Bronchial epithelial cell (primary cell): ENCODE data around the gene PRM3. TPM values are rescaled to one million over a fixed set of nuclear protein-coding genes. Genes with fewer than 3 reads are reported as not detected.

Source experiments
- DNase-seq: peaks from one replicate; pipeline ENCODE4 v3.0.0-alpha.2; 2010; ENCODE audit warnings: low read depth
- FAIRE-seq: peaks from 2 replicates; lab custom pipeline; 2011; peaks lifted over from hg19 to GRCh38; lab: Jason Lieb, UNC
- H3K27me3 ChIP-seq: 2 replicates; pipeline ENCODE4 v1.5.1; 2011; ENCODE audit warnings: low read length; ENCODE audit not compliant: control insufficient read depth, insufficient read depth
- H3K36me3 ChIP-seq: 2 replicates; pipeline ENCODE4 v1.5.1; 2011; ENCODE audit warnings: low read length; ENCODE audit not compliant: control insufficient read depth, insufficient read depth
- H3K4me3 ChIP-seq: 2 replicates; pipeline ENCODE4 v1.5.1; 2011; ENCODE audit warnings: mild to moderate bottlenecking, low read depth, low read length, control low read depth
- CTCF ChIP-seq: IDR thresholded peaks from 2 replicates; pipeline ENCODE4 v1.5.1; 2011; ENCODE audit warnings: mild to moderate bottlenecking, moderate library complexity, low read length, control low read depth, inconsistent platforms; ENCODE audit not compliant: insufficient read depth, severe bottlenecking
- total RNA-seq: library from RNA; depleted of rRNA; stranded (reverse); fragments of >200 nt; gene quantifications from 2 replicates; pipeline ENCODE4 v1.2.1, GENCODE V29; 2014

The PRM3 gene
- total RNA-seq, 1 donor from 2014 or later: not detected

GRCh38 chr16:11273721-11274324 lies 394 bp upstream of the PRM3 start:
- TF ChIP-seq CTCF: no peak

GRCh38 chr16:11272484-11272883 lies 945 bp downstream of the PRM3 start:
- H3K4me3 ChIP-seq: no peak overlapping the region
- DNase-seq: peak; percentile 46
- FAIRE-seq: no peak
- no peaks in the 10 kb centered on the region for H3K27me3 ChIP-seq
- TF ChIP-seq CTCF: no peak
- H3K36me3 ChIP-seq: no peaks in the 10 kb centered on the region

More at GRCh38 chr16:11273721-11274324, 394 bp upstream of the PRM3 start:
- H3K27me3 ChIP-seq: peaks cover 2% of the 10 kb centered on the region
- H3K4me3 ChIP-seq: no peak overlapping the region
- no peaks in the 10 kb centered on the region for H3K36me3 ChIP-seq
- FAIRE-seq: no peak
- no peak for DNase-seq

GRCh38 chr16:11271610-11272009 lies 1.8 kb downstream of the PRM3 start:
- DNase-seq: no peak
- FAIRE-seq: no peak
- TF ChIP-seq CTCF: no peak

GRCh38 chr16:11270602-11271162 lies 2.7 kb downstream of the PRM3 start:
- Histone ChIP-seq H3K4me3 (no peak overlapping the region), H3K27me3 (peaks cover under 1% of the 10 kb centered on the region), H3K36me3 (no peaks in the 10 kb centered on the region)
- no peak for DNase-seq
- no peak for FAIRE-seq
- TF ChIP-seq CTCF: no peak

More at GRCh38 chr16:11271610-11272009, 1.8 kb downstream of the PRM3 start:
- H3K27me3 ChIP-seq: no peaks in the 10 kb centered on the region
- H3K4me3 ChIP-seq: no peak overlapping the region
- H3K36me3 ChIP-seq: no peaks in the 10 kb centered on the region

GRCh38 chr16:11268921-11269375 lies 4.5 kb downstream of the PRM3 start, which contains the start of gene TNP2:
TSS of gene TNP2 (minus strand) at chr16:11269325. CDS start at chr16:11269262, 63 bp downstream.
- no peak for FAIRE-seq
- H3K4me3 ChIP-seq: no peak within 1 kb of the TSS

More at GRCh38 chr16:11268921-11269375, 4.5 kb downstream of the PRM3 start, which contains the start of gene TNP2:
- TF ChIP-seq CTCF: no peak
- no peak for DNase-seq
- Histone ChIP-seq H3K27me3 (peaks cover 5% of the 10 kb centered on the region), H3K36me3 (no peaks in the 10 kb centered on the region)
